ELF-1 (cell line): ENCODE results near the gene PIM3.

ENCODE experiments used
- DNase-seq: peaks from one replicate; pipeline ENCODE4 v3.0.0-alpha.2; 2016; ENCODE audit warnings: low read depth, low spot score

PIM3 gene

GRCh38 chr22:50000587-50001387 lies 40.2 kb downstream of the PIM3 start:
- DNase-seq: no peak

- peak; percentile 32 for DNase-seq
Observed at GRCh38 chr22:50001388-50002231, 41.0 kb downstream of the PIM3 start.

- no peak for DNase-seq
Observed at GRCh38 chr22:50002791-50003190, 42.2 kb downstream of the PIM3 start.

- no peak for DNase-seq
Observed at GRCh38 chr22:50004918-50005317, 44.3 kb downstream of the PIM3 start.

DNA sequence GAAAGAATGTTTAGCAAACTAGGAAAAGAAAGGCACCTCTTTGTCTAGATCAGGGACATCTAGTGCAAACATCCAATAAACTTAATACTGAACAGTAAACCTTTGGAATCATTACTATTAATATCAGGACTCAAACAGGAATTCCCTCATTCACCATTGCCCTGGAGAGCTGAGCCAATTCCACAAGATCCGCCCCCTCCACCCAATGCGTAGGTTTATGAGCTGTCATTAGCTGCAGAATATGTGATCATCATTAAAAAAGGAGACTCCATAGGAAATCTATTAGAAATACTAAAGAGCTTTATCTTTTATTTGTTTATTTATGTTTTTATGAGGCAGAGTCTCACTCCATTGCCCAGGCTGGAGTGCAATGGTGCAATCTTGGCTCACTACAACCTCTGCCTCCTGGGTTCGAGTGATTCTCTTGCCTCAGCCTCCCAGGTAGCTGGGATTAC lies 46.5 kb downstream of the PIM3 start:
- DNase-seq: no peak

DNA sequence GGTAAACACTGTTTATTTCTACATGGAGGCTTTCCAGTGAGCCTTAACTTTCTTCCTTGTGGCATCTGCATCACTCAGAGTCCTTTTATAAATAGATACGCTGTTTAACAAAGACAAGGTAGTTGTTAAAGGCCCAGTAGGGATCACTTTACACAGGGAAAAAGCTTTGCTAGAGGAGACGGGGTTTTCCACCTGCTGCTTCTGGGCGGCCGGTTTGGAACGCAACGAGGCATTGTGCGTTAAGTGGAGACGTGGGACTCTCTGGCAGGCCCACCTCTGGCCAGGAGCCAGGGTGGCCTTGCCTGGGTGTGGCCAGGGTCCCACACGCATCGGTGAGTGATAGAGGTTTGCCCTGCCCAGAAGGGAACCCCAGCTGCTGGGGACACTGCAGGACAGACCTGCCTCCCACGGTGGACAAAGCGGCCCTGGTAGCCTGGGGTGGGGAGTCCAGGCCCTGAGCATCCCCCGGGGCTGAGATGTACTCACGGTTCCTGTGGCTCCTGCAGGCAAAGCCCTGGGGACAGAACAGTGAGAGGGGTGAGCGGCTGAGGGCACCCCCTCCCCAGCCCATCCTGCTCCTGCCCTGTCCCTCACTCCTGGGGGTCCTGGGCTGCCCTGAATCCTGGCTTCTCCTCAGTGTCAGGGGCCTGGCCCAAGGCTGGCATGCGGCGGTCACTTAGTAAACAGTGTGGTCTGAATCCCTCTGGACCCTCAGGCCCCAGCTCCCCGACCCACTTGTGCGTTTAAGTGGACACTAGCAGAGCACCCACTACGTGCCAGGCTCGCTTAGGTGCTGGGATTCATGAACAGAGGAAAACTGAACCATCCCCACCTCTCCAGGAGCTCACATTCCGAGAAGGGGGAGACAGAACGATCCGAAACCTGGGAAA lies 47.8 kb downstream of the PIM3 start:
- no peak for DNase-seq

DNA sequence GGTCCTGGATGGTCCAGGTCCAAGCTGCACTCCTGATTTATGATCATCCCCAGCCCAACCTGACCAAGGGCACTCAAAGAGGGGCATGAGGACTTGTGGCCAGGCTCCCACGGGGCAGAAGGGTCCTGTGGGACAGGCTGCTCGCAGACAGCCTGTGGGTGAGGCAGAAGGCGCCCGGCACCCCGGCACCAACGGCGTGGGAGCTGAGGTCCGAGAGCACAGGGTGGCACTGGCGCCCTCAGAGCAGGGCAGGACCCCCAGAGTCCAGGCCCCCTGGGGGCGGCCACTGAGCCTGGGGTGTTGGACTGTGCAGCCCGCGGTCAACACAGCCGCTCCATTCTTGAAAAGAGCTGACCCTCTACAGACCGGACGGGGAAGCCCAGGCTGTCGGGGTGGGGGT lies 48.7 kb downstream of the PIM3 start:
- no peak for DNase-seq

DNA sequence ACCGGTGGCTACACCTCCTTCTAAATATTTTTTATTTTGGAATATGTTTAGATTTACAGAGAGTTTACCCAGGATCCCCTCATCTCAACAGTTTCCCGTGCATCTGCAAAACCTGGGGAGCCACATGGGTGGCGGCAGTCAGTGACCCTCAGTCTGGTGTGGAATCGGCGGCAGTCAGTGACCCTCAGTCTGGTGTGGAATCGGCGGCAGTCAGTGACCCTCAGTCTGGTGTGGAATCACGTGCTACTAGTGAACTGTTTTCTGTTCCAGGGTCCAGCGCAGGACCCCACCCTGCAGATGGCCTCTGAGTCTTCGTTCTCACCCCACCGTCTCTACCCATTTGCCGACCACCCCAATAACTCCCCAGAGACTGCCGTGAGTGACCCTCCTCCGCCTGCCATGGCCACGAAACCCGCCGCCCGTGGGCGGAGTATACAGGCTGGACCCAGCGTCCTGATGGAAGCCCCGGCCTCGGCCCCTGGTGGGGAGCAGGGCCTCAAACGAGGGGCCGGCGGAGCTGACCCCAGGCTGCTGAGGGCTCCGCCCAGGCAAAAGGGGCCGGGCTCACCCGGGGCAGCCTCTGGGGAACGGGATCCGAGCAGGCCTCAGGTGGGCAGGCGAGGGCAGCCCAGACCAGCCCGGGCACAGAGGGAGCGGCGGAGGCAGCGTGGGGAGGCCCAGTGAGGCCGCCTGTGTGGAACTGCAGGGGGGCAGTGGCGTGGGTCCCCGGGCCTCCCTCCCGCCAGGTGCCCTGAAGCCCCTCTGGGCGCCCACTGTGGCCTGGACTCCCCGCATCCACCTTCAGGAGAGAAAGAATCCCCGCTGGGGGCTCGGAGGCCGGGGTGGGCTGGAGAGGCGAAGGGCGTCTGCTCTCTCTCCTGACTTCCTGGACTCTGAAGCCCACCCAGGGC lies 49.4 kb downstream of the PIM3 start:
- no peak for DNase-seq

DNA sequence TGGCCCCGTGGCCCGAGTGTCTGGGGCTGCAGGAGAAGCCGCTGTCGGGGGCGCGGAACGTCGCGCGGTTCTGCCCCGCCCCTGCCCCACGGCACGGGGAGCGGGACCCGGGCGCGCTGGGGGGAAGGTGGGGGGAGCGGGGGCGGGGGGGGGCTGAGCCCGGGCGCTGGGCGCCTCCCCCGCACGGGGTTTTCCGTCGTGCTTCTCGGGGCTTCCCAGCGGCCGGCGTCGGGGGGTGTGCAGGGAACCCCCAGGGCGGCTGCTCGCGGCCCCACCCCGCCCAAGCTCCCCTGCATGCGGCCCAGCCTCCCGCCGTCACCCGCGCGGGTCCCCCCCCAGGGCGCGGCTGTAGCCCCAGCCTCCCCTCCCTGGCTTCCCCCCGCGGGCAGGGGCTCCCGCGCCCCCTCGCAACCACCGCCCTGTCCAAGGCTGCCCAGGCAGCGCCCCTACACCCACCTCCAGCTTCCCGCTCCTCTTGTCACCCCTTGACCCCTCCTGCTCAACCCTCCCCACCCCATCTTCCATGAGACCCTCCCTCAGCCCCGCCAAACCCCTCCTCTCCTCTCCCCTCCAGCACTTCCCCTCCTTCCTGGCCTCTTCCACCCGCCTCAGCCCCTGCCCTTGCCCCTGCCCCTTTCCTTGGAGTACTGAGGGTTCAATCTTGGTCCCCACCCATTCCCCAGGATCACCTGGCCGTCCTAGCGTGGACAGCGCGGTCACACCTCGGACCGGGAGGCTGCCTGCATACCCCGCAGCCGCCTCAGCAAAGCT lies 50.3 kb downstream of the PIM3 start:
- no peak for DNase-seq

DNA sequence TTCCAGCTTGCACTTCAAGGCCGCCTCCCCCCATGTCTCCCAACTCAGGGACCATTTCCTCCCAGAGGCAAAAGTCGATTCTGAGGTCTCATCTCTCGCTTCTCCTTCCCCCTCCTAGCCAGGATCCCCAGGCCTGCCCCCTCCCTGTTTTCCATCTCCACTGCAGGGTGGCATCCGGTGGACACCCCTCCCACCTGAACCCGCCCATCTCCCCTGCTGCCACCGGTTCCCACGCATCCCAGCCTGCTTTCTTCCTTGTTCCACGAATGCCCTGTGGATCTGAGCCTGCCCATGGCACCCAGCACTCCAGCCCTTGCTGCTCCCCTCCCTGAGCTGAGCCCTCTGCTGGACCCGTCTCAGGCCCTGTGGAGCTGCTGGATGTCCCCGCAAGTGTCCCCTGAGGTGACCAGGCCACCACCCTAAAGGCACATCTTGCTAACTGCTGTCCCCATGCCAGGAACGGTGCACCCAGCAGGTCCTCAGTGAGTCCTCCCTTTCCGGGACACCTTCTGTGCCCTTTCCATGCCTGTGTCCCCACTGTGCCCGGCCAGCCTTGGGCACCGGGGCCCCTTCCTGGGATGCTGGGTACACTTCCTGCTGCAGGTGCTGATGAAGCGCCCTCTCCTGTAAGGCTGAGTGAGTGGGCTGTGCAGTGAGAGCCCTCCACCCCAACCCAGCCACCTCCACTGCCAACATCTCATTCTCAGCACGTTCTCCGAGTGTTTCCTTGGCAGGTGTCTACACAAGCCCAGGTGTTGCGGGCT lies 51.1 kb downstream of the PIM3 start:
- DNase-seq: no peak

GRCh38 chr22:50012211-50013181 lies 51.9 kb downstream of the PIM3 start, which contains the start of gene IL17REL:
IL17REL (minus strand) TSS chr22:50012765; CDS start chr22:50012646, 119 bp downstream.
- DNase-seq: peak; percentile 62
